Spleen (tissue), 7 donors: ENCODE data around the gene BRCC3.

ENCODE experiments used
- POLR2A ChIP-seq, 3 donors: fragments of 450-650 bp; IDR thresholded peaks; one replicate each; pipeline ENCODE4 v1.5.1; 2017; ENCODE audit warnings: antibody characterized with exemption in 3 of 3, mild to moderate bottlenecking in 1 of 3
- POLR2AphosphoS5 ChIP-seq, 3 donors: sonication (generic); formaldehyde crosslinking; IDR thresholded peaks; one replicate each; pipeline ENCODE4 v1.5.1; 2017; ENCODE audit warnings: antibody characterized with exemption in 3 of 3
- TF ChIP-seq, protein P1 (sequence below), 11 experiments: fragments of 200-600 bp in 7 of 11; fragments of 450-650 bp in 4 of 11; sonication (generic) in 4 of 11; IDR thresholded peaks in 8 of 11; conservative IDR thresholded peaks in 3 of 11; 1 replicate in 7 of 11; 2 replicates in 4 of 11; pipeline versions ENCODE4 v1.4.0 to v1.8.0; 2016 to 2021; ENCODE audit warnings: antibody characterized with exemption in 11 of 11, inconsistent platforms in 4 of 11, mild to moderate bottlenecking in 1 of 11
- donor health status: DM: no; HTN: no; CAD: no; lungs with moderate emphysema.
- donor health status: DM: no; HTN: no; CAD: no.
- donor health status: DM: no; HTN: no; CAD: no.

DNA sequence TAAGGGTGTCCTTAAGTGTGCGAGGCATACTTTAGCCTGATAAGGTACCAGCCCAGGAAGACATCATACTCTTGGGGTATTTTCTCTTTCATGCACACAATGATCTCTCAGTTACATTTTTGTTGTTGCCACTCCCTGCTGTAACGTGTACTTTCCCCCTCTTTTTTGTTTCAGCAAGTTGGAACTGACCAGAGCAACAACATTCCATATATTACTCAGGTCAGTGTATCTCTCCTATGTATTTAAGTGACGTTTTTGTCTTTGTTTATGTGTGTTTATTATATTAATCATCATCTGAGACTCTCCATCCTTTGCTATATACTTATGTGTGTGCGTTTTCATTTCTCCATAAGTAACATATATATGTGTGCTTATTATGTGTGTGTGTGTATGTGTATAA lies 73.6 kb downstream of the BRCC3 start:
- TF ChIP-seq, protein P1, sequence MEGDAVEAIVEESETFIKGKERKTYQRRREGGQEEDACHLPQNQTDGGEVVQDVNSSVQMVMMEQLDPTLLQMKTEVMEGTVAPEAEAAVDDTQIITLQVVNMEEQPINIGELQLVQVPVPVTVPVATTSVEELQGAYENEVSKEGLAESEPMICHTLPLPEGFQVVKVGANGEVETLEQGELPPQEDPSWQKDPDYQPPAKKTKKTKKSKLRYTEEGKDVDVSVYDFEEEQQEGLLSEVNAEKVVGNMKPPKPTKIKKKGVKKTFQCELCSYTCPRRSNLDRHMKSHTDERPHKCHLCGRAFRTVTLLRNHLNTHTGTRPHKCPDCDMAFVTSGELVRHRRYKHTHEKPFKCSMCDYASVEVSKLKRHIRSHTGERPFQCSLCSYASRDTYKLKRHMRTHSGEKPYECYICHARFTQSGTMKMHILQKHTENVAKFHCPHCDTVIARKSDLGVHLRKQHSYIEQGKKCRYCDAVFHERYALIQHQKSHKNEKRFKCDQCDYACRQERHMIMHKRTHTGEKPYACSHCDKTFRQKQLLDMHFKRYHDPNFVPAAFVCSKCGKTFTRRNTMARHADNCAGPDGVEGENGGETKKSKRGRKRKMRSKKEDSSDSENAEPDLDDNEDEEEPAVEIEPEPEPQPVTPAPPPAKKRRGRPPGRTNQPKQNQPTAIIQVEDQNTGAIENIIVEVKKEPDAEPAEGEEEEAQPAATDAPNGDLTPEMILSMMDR (IDR thresholded peaks at IDR 0.05 in 8 of 11, conservative IDR thresholded peaks at IDR 0.05 in 3 of 11) = no peak
- no peak for TF ChIP-seq POLR2AphosphoS5 (IDR thresholded peaks at IDR 0.05)
- no peak for TF ChIP-seq POLR2A (IDR thresholded peaks at IDR 0.05)
